Measurements from ENCODE around the gene PCDHB15.
A peak's percentile ranks its signal among the peaks of the same experiment; 100 is the strongest.
"Not testable (repeated sequence)": the region's sequence is repeated elsewhere in the genome, so short reads cannot be mapped to it uniquely, and the experiment has no call there.

The PCDHB15 gene

GRCh38 chr5:141245250-141245717 is at the start of gene PCDHB15:
PCDHB15 (plus strand) TSS chr5:141245395; CDS start chr5:141245579, 184 bp downstream.
- DNase-seq = peak; percentile 0 to 17

GRCh38 chr5:141196363-141196762 is 48.8 kb upstream of the PCDHB15 start:
- no peak for DNase-seq

GRCh38 chr5:141199359-141200235 is 45.6 kb upstream of the PCDHB15 start, which contains the start of gene PCDHB11:
PCDHB11 (plus strand) TSS chr5:141199627; CDS start chr5:141199775, 148 bp downstream.
- no peak for DNase-seq

GRCh38 chr5:141201126-141201525 is 44.1 kb upstream of the PCDHB15 start:
- not testable (repeated sequence) for DNase-seq

GRCh38 chr5:141201646-141202045 is 43.5 kb upstream of the PCDHB15 start:
- not testable (repeated sequence) for DNase-seq

GRCh38 chr5:141208478-141208877 is 36.7 kb upstream of the PCDHB15 start, which contains the start of gene PCDHB12:
PCDHB12 (plus strand) TSS chr5:141208719; CDS start chr5:141208908, 189 bp downstream.
- peak in 1 of 2 donors; percentile 3 for DNase-seq

- DNase-seq = not testable (repeated sequence)
Observed at GRCh38 chr5:141210281-141210680, 34.9 kb upstream of the PCDHB15 start.

- not testable (repeated sequence) for DNase-seq
Observed at GRCh38 chr5:141210849-141211248, 34.3 kb upstream of the PCDHB15 start.

- DNase-seq = not testable (repeated sequence)
Observed at GRCh38 chr5:141213656-141214339, 31.4 kb upstream of the PCDHB15 start, which contains the start of gene PCDHB13. PCDHB13 (plus strand) TSS chr5:141213919; CDS start chr5:141214124, 205 bp downstream.

GRCh38 chr5:141214583-141214982 is 30.6 kb upstream of the PCDHB15 start:
- not testable (repeated sequence) for DNase-seq

- not testable (repeated sequence) for DNase-seq
Observed at GRCh38 chr5:141215504-141215903, 29.7 kb upstream of the PCDHB15 start.

GRCh38 chr5:141216035-141216434 is 29.2 kb upstream of the PCDHB15 start:
- DNase-seq = not testable (repeated sequence)

- DNase-seq = peak in 1 of 2 donors; percentile 4
Observed at GRCh38 chr5:141223112-141223783, 21.9 kb upstream of the PCDHB15 start, which contains the start of gene PCDHB14. PCDHB14 (plus strand) TSS chr5:141223343; CDS start chr5:141223506, 163 bp downstream.

GRCh38 chr5:141224844-141225243 is 20.4 kb upstream of the PCDHB15 start:
- not testable (repeated sequence) for DNase-seq

GRCh38 chr5:141225421-141225820 is 19.8 kb upstream of the PCDHB15 start:
- not testable (repeated sequence) for DNase-seq

GRCh38 chr5:141234109-141234667 is 11.0 kb upstream of the PCDHB15 start:
- no peak for DNase-seq

- DNase-seq = not testable (repeated sequence)
Observed at GRCh38 chr5:141235922-141236321, 9.3 kb upstream of the PCDHB15 start.

- DNase-seq = no peak
Observed at GRCh38 chr5:141236516-141237313, 8.5 kb upstream of the PCDHB15 start.

- no peak for DNase-seq
Observed at GRCh38 chr5:141241496-141241895, 3.7 kb upstream of the PCDHB15 start.

GRCh38 chr5:141246971-141247370 is 1.8 kb downstream of the PCDHB15 start:
- not testable (repeated sequence) for DNase-seq

- DNase-seq = not testable (repeated sequence)
Observed at GRCh38 chr5:141247434-141247833, 2.2 kb downstream of the PCDHB15 start.

Data from hippocampal formation (tissue), 2 donors.